GM23338 (cell line): ENCODE measurements around the gene CDK17. TPM values are rescaled to one million over a fixed set of nuclear protein-coding genes. Genes with fewer than 3 reads are reported as not detected.

ENCODE experiments used
- ATAC-seq: fragments of 200-7000 bp; cut with Tn5 transposase; 3 replicates; pipeline ENCODE4 v1.9.1; 2020
- DNase-seq: peaks from one replicate; pipeline ENCODE4 v3.0.0-alpha.2; 2015; ENCODE audit warnings: low spot score
- H2AFZ ChIP-seq: fragments of 200-600 bp; sonication (generic); 2 replicates; pipeline ENCODE4 v1.8.0; 2016; ENCODE audit warnings: antibody characterized with exemption, mild to moderate bottlenecking, moderate library complexity
- H3F3A ChIP-seq: fragments of 200-600 bp; sonication (generic); replicated peaks from 2 replicates; pipeline ENCODE4 v1.8.0; 2017; ENCODE audit warnings: antibody characterized with exemption, mixed run types, low read depth
- H3K27ac ChIP-seq: fragments of 200-600 bp; sonication (generic); 2 replicates; pipeline ENCODE4 v1.6.1; 2016; ENCODE audit warnings: low read depth
- H3K27me3 ChIP-seq: fragments of 200-600 bp; sonication (generic); 2 replicates; pipeline ENCODE4 v1.8.0; 2016; ENCODE audit warnings: mild to moderate bottlenecking, mixed run types, moderate library complexity; ENCODE audit not compliant: insufficient read depth
- H3K36me3 ChIP-seq: fragments of 200-600 bp; sonication (generic); 2 replicates; pipeline ENCODE4 v1.8.0; 2016; ENCODE audit warnings: mild to moderate bottlenecking; ENCODE audit not compliant: insufficient read depth
- H3K4me1 ChIP-seq: fragments of 200-600 bp; sonication (generic); 2 replicates; pipeline ENCODE4 v1.8.0; 2016; ENCODE audit warnings: mild to moderate bottlenecking, moderate library complexity; ENCODE audit not compliant: insufficient read depth
- H3K4me2 ChIP-seq: fragments of 200-600 bp; sonication (generic); 2 replicates; pipeline ENCODE4 v1.7.1; 2017; ENCODE audit warnings: mixed run types
- H3K4me3 ChIP-seq: fragments of 200-600 bp; sonication (generic); 2 replicates; pipeline ENCODE4 v1.6.1; 2016; ENCODE audit warnings: mixed run types
- H3K79me2 ChIP-seq: fragments of 200-600 bp; sonication (generic); replicated peaks from 2 replicates; pipeline ENCODE4 v1.8.0; 2017; ENCODE audit warnings: mild to moderate bottlenecking; ENCODE audit not compliant: insufficient read depth
- H3K9me2 ChIP-seq: fragments of 200-600 bp; sonication (generic); 2 replicates; pipeline ENCODE4 v1.8.0; 2017; ENCODE audit not compliant: insufficient read depth
- H4K20me1 ChIP-seq: fragments of 200-600 bp; sonication (generic); replicated peaks from 2 replicates; pipeline ENCODE4 v1.8.0; 2017; ENCODE audit warnings: mild to moderate bottlenecking; ENCODE audit not compliant: insufficient read depth
- H3K27ac Mint-ChIP-seq: 2 replicates; pipeline ENCODE4 v1.8.0; 2020; ENCODE audit warnings: inconsistent platforms, mild to moderate bottlenecking, moderate library complexity, mixed read lengths
- H3K27me3 Mint-ChIP-seq: 3 replicates; pipeline ENCODE4 v1.8.0; 2022; ENCODE audit warnings: low read depth, mild to moderate bottlenecking, moderate library complexity, mixed read lengths, inconsistent platforms; ENCODE audit not compliant: insufficient read depth, poor library complexity
- H3K36me3 Mint-ChIP-seq: 3 replicates; pipeline ENCODE4 v1.8.0; 2021; ENCODE audit warnings: low read depth, mild to moderate bottlenecking, inconsistent platforms, moderate library complexity, mixed read lengths
- H3K4me1 Mint-ChIP-seq: 3 replicates; pipeline ENCODE4 v1.8.0; 2020; ENCODE audit warnings: mild to moderate bottlenecking, inconsistent platforms, mixed read lengths
- H3K4me3 Mint-ChIP-seq: 3 replicates; pipeline ENCODE4 v1.8.0; 2021; ENCODE audit warnings: moderate library complexity, mild to moderate bottlenecking, inconsistent platforms, mixed read lengths
- H3K9me3 Mint-ChIP-seq: 3 replicates; pipeline ENCODE4 v1.8.0; 2020; ENCODE audit warnings: moderate library complexity, mild to moderate bottlenecking, inconsistent platforms, mixed read lengths
- CREB1 ChIP-seq: fragments of 250-450 bp; sonication (Bioruptor Pico); IDR thresholded peaks from 2 replicates; pipeline ENCODE4 v1.5.0; 2020; ENCODE audit warnings: low read depth, mild to moderate bottlenecking, moderate library complexity
- CTCF ChIP-seq, 2 experiments: fragments of 200-600 bp in 1 of 2; sonication (generic) in 1 of 2; conservative IDR thresholded peaks; 2 replicates each; pipeline versions ENCODE4 v1.5.1 to v1.6.1; 2016 to 2017; ENCODE audit warnings: antibody characterized with exemption in 2 of 2, low read depth in 2 of 2, mild to moderate bottlenecking in 2 of 2, moderate library complexity in 1 of 2
- ETS1 ChIP-seq: IDR thresholded peaks from 2 replicates; pipeline ENCODE4 v1.6.1; 2016; ENCODE audit warnings: antibody characterized with exemption
- EZH2 ChIP-seq: fragments of 200-600 bp; sonication (generic); IDR thresholded peaks from one replicate; pipeline ENCODE4 v1.8.0; 2017; ENCODE audit warnings: antibody characterized with exemption, mild to moderate bottlenecking, low read depth; ENCODE audit not compliant: unreplicated experiment
- EZH2phosphoT487 ChIP-seq: fragments of 200-600 bp; sonication (generic); IDR thresholded peaks from one replicate; pipeline ENCODE4 v1.8.1; 2018; ENCODE audit warnings: antibody characterized with exemption; ENCODE audit not compliant: unreplicated experiment
- JUNB ChIP-seq: IDR thresholded peaks from one replicate; pipeline ENCODE4 v1.6.1; 2016; ENCODE audit warnings: antibody characterized with exemption; ENCODE audit not compliant: unreplicated experiment
- NANOG ChIP-seq: IDR thresholded peaks from 2 replicates; pipeline ENCODE4 v1.6.1; 2016; ENCODE audit warnings: antibody characterized with exemption, borderline replicate concordance
- POLR2AphosphoS5 ChIP-seq: IDR thresholded peaks from 2 replicates; pipeline ENCODE4 v1.6.1; 2016; ENCODE audit warnings: antibody characterized with exemption, low read depth
- REST ChIP-seq: IDR thresholded peaks from one replicate; pipeline ENCODE4 v1.6.1; 2018; ENCODE audit warnings: antibody characterized with exemption; ENCODE audit not compliant: unreplicated experiment
- STAT1 ChIP-seq: IDR thresholded peaks from one replicate; pipeline ENCODE4 v1.6.1; 2016; ENCODE audit warnings: antibody characterized with exemption; ENCODE audit not compliant: unreplicated experiment
- ZNF114 ChIP-seq: fragments of 250-450 bp; sonication (Bioruptor Pico); IDR thresholded peaks from 2 replicates; pipeline ENCODE4 v1.5.0; 2020; ENCODE audit warnings: mild to moderate bottlenecking, moderate library complexity
- ZNF331 ChIP-seq: fragments of 250-450 bp; sonication (Bioruptor Pico); IDR thresholded peaks from 2 replicates; pipeline ENCODE4 v1.5.0; 2020; ENCODE audit warnings: low read depth, mild to moderate bottlenecking, moderate library complexity
- ZNF462 ChIP-seq: fragments of 250-450 bp; sonication (Bioruptor Pico); IDR thresholded peaks from 2 replicates; pipeline ENCODE4 v1.5.0; 2020; ENCODE audit warnings: mild to moderate bottlenecking, moderate library complexity
- polyA plus RNA-seq: library from polyadenylated mRNA; unstranded; fragments of >200 nt; fragmentation: Nextera tagmentation; extraction: Ambion mirVana; gene quantifications from 2 replicates; pipeline ENCODE4 v1.2.1, GENCODE V29; 2016
- total RNA-seq: library from RNA; depleted of rRNA; stranded (reverse); fragments of >200 nt; shearing (Covaris generic); gene quantifications from 2 replicates; pipeline ENCODE4 v1.2.3, GENCODE V29; 2014

CDK17 gene
- total and polyA plus RNA-seq, 2 experiments from 2014 or later = 7.6 to 34.2 TPM

GRCh38 chr12:96294831-96295230 lies 105.4 kb downstream of the CDK17 start:
- no peaks in the 10 kb centered on the region for H3F3A ChIP-seq
- Mint-ChIP-seq H3K27ac (no peak overlapping the region), H3K9me3 (no peaks in the 10 kb centered on the region), H3K4me1 (peaks cover 3% of the 10 kb centered on the region; the same call in 2 of the 3 replicates), H3K4me3 (no peak overlapping the region), H3K36me3 (peaks cover 16% of the 10 kb centered on the region), H3K27me3 (peaks cover 5% of the 10 kb centered on the region)
- H3K9me2 ChIP-seq = no peaks in the 10 kb centered on the region
- no peaks in the 10 kb centered on the region for H3K36me3 ChIP-seq
- ATAC-seq = no peak
- no peak overlapping the region for H3K27ac ChIP-seq
- TF ChIP-seq EZH2 (no peak), ETS1 (no peak), JUNB (no peak), CREB1 (CRISPR knock-in tag) (no peak), ZNF462 (no peak), POLR2AphosphoS5 (no peak), ZNF331 (CRISPR knock-in tag) (no peak), REST (no peak), NANOG (no peak), EZH2phosphoT487 (no peak), CTCF (conservative IDR thresholded peaks at IDR 0.05; ENCODE audit: low read depth in 2 of 2) (no peak), STAT1 (no peak), ZNF114 (CRISPR knock-in tag) (no peak)
- H3K4me3 ChIP-seq = no peak overlapping the region
- H3K4me1 ChIP-seq = peaks cover 6% of the 10 kb centered on the region; the same call in 1 of the 2 replicates
- no peaks in the 10 kb centered on the region for H3K79me2 ChIP-seq
- H4K20me1 ChIP-seq = no peaks in the 10 kb centered on the region
- H3K4me2 ChIP-seq = no peak overlapping the region
- no peaks in the 10 kb centered on the region for H3K27me3 ChIP-seq
- no peak overlapping the region for H2AFZ ChIP-seq
- DNase-seq = no peak
